Activated CD8-positive, alpha-beta T cell treated with anti-CD3 and anti-CD28 coated beads for 36 hours (primary cell): ENCODE measurements around the gene TCP1. TPM values are rescaled to one million over a fixed set of nuclear protein-coding genes. Genes with fewer than 3 reads are reported as not detected.
"Not testable (repeated sequence)": the region's sequence is repeated elsewhere in the genome, so short reads cannot be mapped to it uniquely, and the experiment has no call there.

Experiments
- ATAC-seq: fragments of 200-7000 bp; cut with Tn5 transposase; one replicate; pipeline ENCODE4 v1.10.0; 2021; ENCODE audit warnings: mild to moderate bottlenecking, moderate library complexity
- CTCF ChIA-PET: fragments of 350-600 bp; sonication (Branson Sonifier 250); formaldehyde crosslinking; loops from one replicate; lab custom pipeline; 2021; ENCODE audit warnings: antibody characterized with exemption; lab: Charles Lee
- POLR2A ChIA-PET: fragments of 350-600 bp; sonication (Branson Sonifier 250); formaldehyde crosslinking; loops from one replicate; lab custom pipeline; 2021; ENCODE audit warnings: antibody characterized with exemption; lab: Charles Lee
- DNase-seq: peaks from one replicate; pipeline ENCODE4 v3.0.0-alpha.2; 2020
- H3K27ac Mint-ChIP-seq: one replicate; pipeline ENCODE4 v1.8.0; 2021; ENCODE audit warnings: mild to moderate bottlenecking, mixed read lengths
- H3K27me3 Mint-ChIP-seq: one replicate; pipeline ENCODE4 v1.8.0; 2021; ENCODE audit warnings: mixed read lengths
- H3K36me3 Mint-ChIP-seq: one replicate; pipeline ENCODE4 v1.8.0; 2021; ENCODE audit warnings: low read depth, mixed read lengths
- H3K4me1 Mint-ChIP-seq: one replicate; pipeline ENCODE4 v1.8.0; 2021; ENCODE audit warnings: low read depth, mixed read lengths
- H3K4me3 Mint-ChIP-seq: one replicate; pipeline ENCODE4 v1.8.0; 2021; ENCODE audit warnings: mild to moderate bottlenecking, moderate library complexity, mixed read lengths
- H3K9me3 Mint-ChIP-seq: one replicate; pipeline ENCODE4 v1.8.0; 2021; ENCODE audit warnings: mixed read lengths
- CTCF ChIP-seq: fragments of 200-600 bp; IDR thresholded peaks from one replicate; pipeline ENCODE4 v1.8.0; 2022; ENCODE audit warnings: antibody characterized with exemption, mild to moderate bottlenecking
- intact Hi-C: fragments of 100-400 bp; cut with micrococcal nuclease; formaldehyde crosslinking; loops from one replicate; pipeline ENCODE4 v1.10.0; 2022
- total RNA-seq, 2 experiments: library from RNA; stranded (reverse); gene quantifications; one replicate each; pipeline ENCODE4 v1.2.3, GENCODE V29; 2021

TCP1 gene
- total RNA-seq, 2 experiments from 2014 or later, result 446 to 452 TPM

GRCh38 chr6:159754401-159754800 is 35.0 kb downstream of the TCP1 start:
- intact Hi-C loops, result no loop called here
- DNase-seq (no peak), ATAC-seq (no peak)
- H3K4me1 Mint-ChIP-seq, result peaks cover 13% of the 10 kb centered on the region
- H3K4me3 Mint-ChIP-seq, result no peak overlapping the region
- no peaks in the 10 kb centered on the region for H3K9me3 Mint-ChIP-seq
- H3K27ac Mint-ChIP-seq, result no peak overlapping the region
- CTCF ChIA-PET, result interaction anchor here (3.0 kb wide), 1 partner anchor 63 kb away, joined by 11 read pairs; no protein-coding TSS in a partner anchor
- peaks cover 50% of the 10 kb centered on the region for H3K36me3 Mint-ChIP-seq
- TF ChIP-seq CTCF, result no peak
- POLR2A ChIA-PET, result interaction anchor here (1.0 kb wide), 1 partner anchor 9 kb away, joined by 3 read pairs; no protein-coding TSS in a partner anchor
- H3K27me3 Mint-ChIP-seq, result no peaks in the 10 kb centered on the region

- DNase-seq (no peak), ATAC-seq (no peak)
- ChIA-PET POLR2A (interaction anchor here (0.6 to 1.2 kb wide), 2 partner anchors 8 to 22 kb away, joined by 3 read pairs; partner anchors contain the start of gene ACAT2), CTCF (interaction anchor here (3.0 kb wide), 1 partner anchor 62 kb away, joined by 11 read pairs; no protein-coding TSS in a partner anchor)
- Mint-ChIP-seq H3K4me3 (no peak overlapping the region), H3K27me3 (no peaks in the 10 kb centered on the region), H3K27ac (peak overlapping the region; percentile 46), H3K4me1 (peaks cover 9% of the 10 kb centered on the region), H3K9me3 (no peaks in the 10 kb centered on the region), H3K36me3 (peaks cover 51% of the 10 kb centered on the region)
- intact Hi-C loops, result no loop called here
- TF ChIP-seq CTCF, result no peak
These were observed 36.1 kb downstream of the TCP1 start for GRCh38 chr6:159753081-159753872.

- no peak for TF ChIP-seq CTCF
- H3K27ac Mint-ChIP-seq, result no peak overlapping the region
- no peaks in the 10 kb centered on the region for H3K27me3 Mint-ChIP-seq
- no peaks in the 10 kb centered on the region for H3K9me3 Mint-ChIP-seq
- DNase-seq, result no peak
- ATAC-seq, result no peak
- intact Hi-C loops, result no loop called here
- H3K4me1 Mint-ChIP-seq, result peaks cover 9% of the 10 kb centered on the region
- H3K36me3 Mint-ChIP-seq, result peaks cover 49% of the 10 kb centered on the region
- ChIA-PET POLR2A (interaction anchor here (0.8 to 1.5 kb wide), 5 partner anchors 10 to 37 kb away, joined by 3 to 5 read pairs (median 4); partner anchors contain the start of gene ACAT2), CTCF (interaction anchor here (2.1 to 3.0 kb wide), 2 partner anchors 10 to 60 kb away, joined by 4 to 11 read pairs; partner anchors contain the start of gene ACAT2)
- no peak overlapping the region for H3K4me3 Mint-ChIP-seq
These were observed 38.0 kb downstream of the TCP1 start for GRCh38 chr6:159751448-159751847.

- ATAC-seq, intact Hi-C loops, DNase-seq, H3K9me3 Mint-ChIP-seq, H3K27me3 Mint-ChIP-seq, H3K4me3 Mint-ChIP-seq, H3K27ac Mint-ChIP-seq: not testable (repeated sequence)
- H3K4me1 Mint-ChIP-seq, result peaks cover 14% of the 10 kb centered on the region
- POLR2A ChIA-PET, result interaction anchor here (1.1 to 3.6 kb wide), 2 partner anchors 12 to 24 kb away, joined by 4 to 17 read pairs; partner anchors contain the start of gene ACAT2
- peaks cover 52% of the 10 kb centered on the region for H3K36me3 Mint-ChIP-seq
- CTCF ChIA-PET, result interaction anchor here (0.5 to 1.3 kb wide), 2 partner anchors 16 to 56 kb away, joined by 4 to 7 read pairs; no protein-coding TSS in a partner anchor
These were observed 41.3 kb downstream of the TCP1 start for GRCh38 chr6:159748127-159748526.

GRCh38 chr6:159746759-159747158 is 42.6 kb downstream of the TCP1 start:
- intact Hi-C loops, result no loop called here
- peaks cover 14% of the 10 kb centered on the region for H3K4me1 Mint-ChIP-seq
- no peak for TF ChIP-seq CTCF
- H3K27me3 Mint-ChIP-seq, result no peaks in the 10 kb centered on the region
- DNase-seq, result no peak
- H3K27ac Mint-ChIP-seq, result no peak overlapping the region
- POLR2A ChIA-PET, result interaction anchor here (1.1 to 3.6 kb wide), 4 partner anchors 10 to 26 kb away, joined by 4 to 17 read pairs (median 6); partner anchors contain the start of gene ACAT2
- H3K4me3 Mint-ChIP-seq, result no peak overlapping the region
- CTCF ChIA-PET, result interaction anchor here (1.3 to 1.6 kb wide), 3 partner anchors 14 to 56 kb away, joined by 4 to 7 read pairs (median 4); partner anchors contain the start of gene ACAT2
- H3K9me3 Mint-ChIP-seq, result no peaks in the 10 kb centered on the region
- no peak for ATAC-seq
- peaks cover 54% of the 10 kb centered on the region for H3K36me3 Mint-ChIP-seq
